ENCODE measurements around the gene CCDC88C. TPM values are rescaled to one million over a fixed set of nuclear protein-coding genes. Genes with fewer than 3 reads are reported as not detected.
A peak's percentile ranks its signal among the peaks of the same experiment; 100 is the strongest.
"Not testable (repeated sequence)": the region's sequence is repeated elsewhere in the genome, so short reads cannot be mapped to it uniquely, and the experiment has no call there.

Gene CCDC88C
- total RNA-seq, 3 donors from 2014 or later: 50.3 to 60.2 (median 58.2) TPM

DNA sequence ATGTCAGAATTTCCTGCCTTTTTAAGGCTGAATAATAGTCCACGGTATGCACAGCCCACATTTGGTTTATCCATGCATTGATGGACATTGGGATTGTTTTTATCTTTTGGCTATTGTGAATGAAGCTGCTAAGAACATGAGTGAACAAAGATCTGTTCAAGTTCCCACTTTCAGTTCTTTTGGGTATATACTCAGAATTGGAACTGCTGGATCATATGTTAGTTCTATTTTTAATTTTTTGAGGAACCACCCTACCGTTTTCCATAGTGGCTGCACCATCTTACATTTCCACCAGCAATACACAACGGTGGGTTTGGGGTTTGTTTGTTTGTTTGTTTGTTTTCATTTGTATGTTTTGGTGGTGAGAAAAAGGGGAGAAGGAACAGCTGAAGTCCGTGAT, 179.5 kb downstream of the CCDC88C start:
- H3K9me3 Mint-ChIP-seq: peaks cover 3% of the 10 kb centered on the region
- peaks cover 75% of the 10 kb centered on the region for H3K4me1 Mint-ChIP-seq (ENCODE audit: low read depth)
- no peak for ATAC-seq
- H3K27me3 Mint-ChIP-seq (ENCODE audit: low read depth): no peaks in the 10 kb centered on the region
- no peak overlapping the region for H3K4me3 Mint-ChIP-seq
- no peak for DNase-seq
- peaks cover 24% of the 10 kb centered on the region for H3K36me3 Mint-ChIP-seq (ENCODE audit: insufficient read depth)

GRCh38 chr14:91237219-91237618, 180.4 kb downstream of the CCDC88C start:
- Mint-ChIP-seq H3K4me3 (no peak overlapping the region), H3K36me3 (ENCODE audit: insufficient read depth) (peaks cover 29% of the 10 kb centered on the region), H3K4me1 (ENCODE audit: low read depth) (peaks cover 76% of the 10 kb centered on the region), H3K27me3 (ENCODE audit: low read depth) (no peaks in the 10 kb centered on the region), H3K9me3 (peaks cover 3% of the 10 kb centered on the region)
- no peak for ATAC-seq
- DNase-seq: no peak

DNA sequence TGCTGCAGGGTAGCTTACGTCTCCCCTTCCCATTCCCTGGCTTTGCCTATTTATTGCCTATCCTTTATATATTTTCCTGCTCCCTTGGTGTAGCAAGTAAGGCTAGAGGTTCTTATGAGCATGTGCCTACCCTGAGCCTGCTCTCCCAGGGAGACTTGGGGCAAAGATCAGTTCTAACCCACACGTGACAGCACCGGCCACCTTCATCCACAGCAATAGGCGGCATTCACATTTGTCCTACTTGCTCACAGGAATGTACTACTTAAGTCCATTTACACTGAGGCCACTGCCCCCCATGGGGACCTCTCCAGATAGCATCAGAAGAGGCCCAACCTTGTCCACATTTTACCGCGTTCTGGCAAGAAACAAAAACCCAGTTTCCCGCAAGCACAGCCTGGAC, 181.8 kb downstream of the CCDC88C start:
- H3K27me3 Mint-ChIP-seq (ENCODE audit: low read depth): no peaks in the 10 kb centered on the region
- H3K4me1 Mint-ChIP-seq (ENCODE audit: low read depth): peaks cover 76% of the 10 kb centered on the region
- ATAC-seq (no peak), DNase-seq (no peak)
- no peak overlapping the region for H3K4me3 Mint-ChIP-seq
- H3K36me3 Mint-ChIP-seq (ENCODE audit: insufficient read depth): peaks cover 32% of the 10 kb centered on the region
- H3K9me3 Mint-ChIP-seq: peaks cover 5% of the 10 kb centered on the region

DNA sequence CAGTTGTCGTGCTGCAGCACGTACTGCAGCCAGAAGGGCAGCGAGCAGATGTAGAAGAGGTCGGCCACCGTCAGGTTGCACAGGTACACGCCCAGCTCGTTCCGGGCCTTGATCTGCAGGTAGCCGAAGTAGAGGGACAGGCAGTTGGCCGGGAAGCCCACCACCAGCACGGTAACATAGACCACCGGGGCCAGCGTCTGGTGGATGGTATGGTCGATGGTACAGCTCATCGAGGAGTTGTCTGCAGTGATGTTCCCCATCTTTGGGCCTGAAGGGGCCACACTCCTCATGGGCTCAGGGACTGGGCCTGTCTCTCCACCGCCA, 182.9 kb downstream of the CCDC88C start:
- ATAC-seq: no peak
- H3K4me3 Mint-ChIP-seq: no peak overlapping the region
- DNase-seq: no peak
- no peaks in the 10 kb centered on the region for H3K27me3 Mint-ChIP-seq (ENCODE audit: low read depth)
- H3K9me3 Mint-ChIP-seq: peaks cover 8% of the 10 kb centered on the region
- peaks cover 35% of the 10 kb centered on the region for H3K36me3 Mint-ChIP-seq (ENCODE audit: insufficient read depth)
- peaks cover 78% of the 10 kb centered on the region for H3K4me1 Mint-ChIP-seq (ENCODE audit: low read depth)

- H3K9me3 Mint-ChIP-seq: peaks cover 8% of the 10 kb centered on the region
- H3K4me3 Mint-ChIP-seq: no peak overlapping the region
- H3K4me1 Mint-ChIP-seq (ENCODE audit: low read depth): peaks cover 78% of the 10 kb centered on the region
- H3K27me3 Mint-ChIP-seq (ENCODE audit: low read depth): no peaks in the 10 kb centered on the region
- DNase-seq (no peak), ATAC-seq (no peak)
- peaks cover 35% of the 10 kb centered on the region for H3K36me3 Mint-ChIP-seq (ENCODE audit: insufficient read depth)
Observed at GRCh38 chr14:91233936-91234790, 183.5 kb downstream of the CCDC88C start.

GRCh38 chr14:91232603-91233002, 185.0 kb downstream of the CCDC88C start:
- Mint-ChIP-seq H3K36me3 (ENCODE audit: insufficient read depth) (peaks cover 29% of the 10 kb centered on the region), H3K9me3 (peaks cover 8% of the 10 kb centered on the region), H3K4me1 (ENCODE audit: low read depth) (peaks cover 78% of the 10 kb centered on the region), H3K4me3 (no peak overlapping the region), H3K27me3 (ENCODE audit: low read depth) (no peaks in the 10 kb centered on the region)
- ATAC-seq (no peak), DNase-seq (no peak)

GRCh38 chr14:91232052-91232451, 185.6 kb downstream of the CCDC88C start:
- peaks cover 27% of the 10 kb centered on the region for H3K36me3 Mint-ChIP-seq (ENCODE audit: insufficient read depth)
- H3K9me3 Mint-ChIP-seq: peaks cover 8% of the 10 kb centered on the region
- DNase-seq: no peak
- H3K27me3 Mint-ChIP-seq (ENCODE audit: low read depth): no peaks in the 10 kb centered on the region
- no peak overlapping the region for H3K4me3 Mint-ChIP-seq
- ATAC-seq: no peak
- H3K4me1 Mint-ChIP-seq (ENCODE audit: low read depth): peaks cover 80% of the 10 kb centered on the region

- peak overlapping the region; percentile 74 for H3K4me3 Mint-ChIP-seq
- ATAC-seq (no peak), DNase-seq (no peak)
Observed at GRCh38 chr14:91231446-91231845, 186.2 kb downstream of the CCDC88C start.

GRCh38 chr14:91230397-91231035, 187.1 kb downstream of the CCDC88C start:
- DNase-seq: no peak
- H3K36me3 Mint-ChIP-seq (ENCODE audit: insufficient read depth): peaks cover 20% of the 10 kb centered on the region
- peaks cover 90% of the 10 kb centered on the region for H3K4me1 Mint-ChIP-seq (ENCODE audit: low read depth)
- peaks cover 8% of the 10 kb centered on the region for H3K9me3 Mint-ChIP-seq
- H3K27me3 Mint-ChIP-seq (ENCODE audit: low read depth): no peaks in the 10 kb centered on the region
- ATAC-seq: no peak
- H3K4me3 Mint-ChIP-seq: peak overlapping the region; percentile 74

More at GRCh38 chr14:91231446-91231845, 186.2 kb downstream of the CCDC88C start:
- Mint-ChIP-seq H3K36me3 (ENCODE audit: insufficient read depth) (peaks cover 27% of the 10 kb centered on the region), H3K9me3 (peaks cover 8% of the 10 kb centered on the region), H3K4me1 (ENCODE audit: low read depth) (peaks cover 86% of the 10 kb centered on the region), H3K27me3 (ENCODE audit: low read depth) (no peaks in the 10 kb centered on the region)

- Mint-ChIP-seq H3K9me3 (peaks cover 8% of the 10 kb centered on the region), H3K27me3 (ENCODE audit: low read depth) (no peaks in the 10 kb centered on the region), H3K4me3 (peak overlapping the region; percentile 74), H3K4me1 (ENCODE audit: low read depth) (peaks cover 94% of the 10 kb centered on the region), H3K36me3 (ENCODE audit: insufficient read depth) (peaks cover 26% of the 10 kb centered on the region)
- DNase-seq (peak; percentile 48), ATAC-seq (peak; percentile 30 to 31)
Observed at GRCh38 chr14:91229743-91230200, 187.8 kb downstream of the CCDC88C start.

GRCh38 chr14:91229005-91229382, 188.6 kb downstream of the CCDC88C start:
- ATAC-seq (no peak), DNase-seq (no peak)
- Mint-ChIP-seq H3K4me3 (peak overlapping the region; percentile 74), H3K9me3 (peaks cover 8% of the 10 kb centered on the region), H3K4me1 (ENCODE audit: low read depth) (peaks cover 91% of the 10 kb centered on the region), H3K36me3 (ENCODE audit: insufficient read depth) (peaks cover 20% of the 10 kb centered on the region), H3K27me3 (ENCODE audit: low read depth) (no peaks in the 10 kb centered on the region)

GRCh38 chr14:91228112-91229004, 189.3 kb downstream of the CCDC88C start:
- H3K36me3 Mint-ChIP-seq (ENCODE audit: insufficient read depth): peaks cover 21% of the 10 kb centered on the region
- peak overlapping the region; percentile 74 for H3K4me3 Mint-ChIP-seq
- peaks cover 9% of the 10 kb centered on the region for H3K9me3 Mint-ChIP-seq
- ATAC-seq (peak; percentile 87 to 88), DNase-seq (peak; percentile 77)
- H3K4me1 Mint-ChIP-seq (ENCODE audit: low read depth): peaks cover 95% of the 10 kb centered on the region
- H3K27me3 Mint-ChIP-seq (ENCODE audit: low read depth): no peaks in the 10 kb centered on the region

GRCh38 chr14:91227183-91227628, 190.4 kb downstream of the CCDC88C start:
- Mint-ChIP-seq H3K4me1 (ENCODE audit: low read depth) (peaks cover 96% of the 10 kb centered on the region), H3K36me3 (ENCODE audit: insufficient read depth) (peaks cover 24% of the 10 kb centered on the region), H3K27me3 (ENCODE audit: low read depth) (no peaks in the 10 kb centered on the region), H3K9me3 (peaks cover 16% of the 10 kb centered on the region), H3K4me3 (peak overlapping the region; percentile 43)
- DNase-seq (no peak), ATAC-seq (no peak)

DNA sequence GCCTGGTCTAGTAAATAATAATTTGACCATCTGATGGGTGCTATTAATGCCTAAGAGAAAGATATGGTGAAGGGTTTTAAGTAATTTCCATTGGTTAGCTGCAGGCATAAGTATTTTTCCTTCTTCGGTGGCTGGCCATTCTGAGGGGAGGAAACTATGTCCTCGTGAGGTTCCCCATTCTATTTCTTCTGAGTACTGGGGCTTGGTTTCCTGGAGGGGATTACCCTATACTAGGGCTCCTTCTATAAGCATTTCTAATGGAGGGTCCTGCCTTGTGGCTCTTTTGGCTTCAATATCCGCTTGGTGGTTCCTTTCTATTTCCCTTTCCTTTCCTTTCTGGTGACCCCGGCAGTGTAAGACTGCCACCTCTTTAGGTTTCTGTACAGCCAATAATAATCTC, 191.3 kb downstream of the CCDC88C start:
- not testable (repeated sequence) for H3K4me3 Mint-ChIP-seq; ATAC-seq; DNase-seq; H3K27me3 Mint-ChIP-seq (ENCODE audit: low read depth)
- Mint-ChIP-seq H3K36me3 (ENCODE audit: insufficient read depth) (peaks cover 27% of the 10 kb centered on the region), H3K9me3 (peaks cover 19% of the 10 kb centered on the region), H3K4me1 (ENCODE audit: low read depth) (peaks cover 94% of the 10 kb centered on the region)
